Chondrocyte (in vitro differentiated cells): Measurements from ENCODE around the gene HPSE2. TPM values are rescaled to one million over a fixed set of nuclear protein-coding genes. Genes with fewer than 3 reads are reported as not detected.

Experiments
- DNase-seq: peaks from one replicate; pipeline ENCODE4 v3.0.0; 2021; ENCODE audit warnings: mixed read lengths, low spot score
- H3K27ac Mint-ChIP-seq: one replicate; pipeline ENCODE4 v1.8.0; 2021; ENCODE audit warnings: mild to moderate bottlenecking, moderate library complexity, mixed read lengths; ENCODE audit not compliant: unreplicated experiment
- H3K27me3 Mint-ChIP-seq: 2 replicates; pipeline ENCODE4 v1.8.0; 2021; ENCODE audit warnings: low read depth, mixed read lengths
- H3K36me3 Mint-ChIP-seq: 2 replicates; pipeline ENCODE4 v1.8.0; 2021; ENCODE audit warnings: low read depth, mixed read lengths
- H3K4me1 Mint-ChIP-seq: 2 replicates; pipeline ENCODE4 v1.8.0; 2021; ENCODE audit warnings: low read depth, mild to moderate bottlenecking, mixed read lengths
- H3K4me3 Mint-ChIP-seq: one replicate; pipeline ENCODE4 v1.8.0; 2021; ENCODE audit warnings: mild to moderate bottlenecking, moderate library complexity, mixed read lengths; ENCODE audit not compliant: unreplicated experiment
- H3K9me3 Mint-ChIP-seq: 2 replicates; pipeline ENCODE4 v1.8.0; 2021; ENCODE audit warnings: low read depth, mixed read lengths
- CTCF ChIP-seq: fragments of 200-600 bp; sonication (generic); IDR thresholded peaks from 2 replicates; pipeline ENCODE4 v1.5.0; 2021; ENCODE audit warnings: antibody characterized with exemption, mild to moderate bottlenecking, moderate library complexity
- total RNA-seq: library from RNA; stranded (reverse); gene quantifications from 3 replicates; pipeline ENCODE4 v1.2.1, GENCODE V29; 2021

Gene HPSE2
- total RNA-seq, 1 donor from 2014 or later = not detected

GRCh38 chr10:99233689-99234037 lies 2.0 kb downstream of the HPSE2 start:
- no peak for TF ChIP-seq CTCF
- Mint-ChIP-seq H3K27ac (no peak overlapping the region), H3K9me3 (no peaks in the 10 kb centered on the region), H3K36me3 (no peaks in the 10 kb centered on the region), H3K4me3 (peak overlapping the region; percentile 66), H3K27me3 (peaks cover 90% of the 10 kb centered on the region), H3K4me1 (peaks cover 32% of the 10 kb centered on the region)
- DNase-seq = no peak

GRCh38 chr10:99233000-99233688 lies 2.5 kb downstream of the HPSE2 start:
- Mint-ChIP-seq H3K4me1 (peaks cover 32% of the 10 kb centered on the region), H3K36me3 (no peaks in the 10 kb centered on the region), H3K9me3 (no peaks in the 10 kb centered on the region), H3K4me3 (no peak overlapping the region), H3K27ac (no peak overlapping the region), H3K27me3 (peaks cover 90% of the 10 kb centered on the region)
- DNase-seq = no peak
- no peak for TF ChIP-seq CTCF

GRCh38 chr10:99232360-99232999 lies 3.2 kb downstream of the HPSE2 start:
- Mint-ChIP-seq H3K4me3 (no peak overlapping the region), H3K36me3 (no peaks in the 10 kb centered on the region), H3K27ac (no peak overlapping the region), H3K4me1 (peaks cover 32% of the 10 kb centered on the region), H3K9me3 (no peaks in the 10 kb centered on the region), H3K27me3 (peaks cover 89% of the 10 kb centered on the region)
- TF ChIP-seq CTCF = no peak
- no peak for DNase-seq

GRCh38 chr10:99224766-99225165 lies 10.9 kb downstream of the HPSE2 start:
- Mint-ChIP-seq H3K4me3 (no peak overlapping the region), H3K36me3 (no peaks in the 10 kb centered on the region), H3K27ac (no peak overlapping the region), H3K4me1 (no peaks in the 10 kb centered on the region), H3K27me3 (peaks cover 45% of the 10 kb centered on the region), H3K9me3 (no peaks in the 10 kb centered on the region)
- TF ChIP-seq CTCF = no peak
- no peak for DNase-seq

GRCh38 chr10:99207340-99207739 lies 28.3 kb downstream of the HPSE2 start:
- H3K27me3 Mint-ChIP-seq = peaks cover 1% of the 10 kb centered on the region
- H3K36me3 Mint-ChIP-seq = no peaks in the 10 kb centered on the region
- DNase-seq = no peak
- TF ChIP-seq CTCF = no peak
- no peak overlapping the region for H3K27ac Mint-ChIP-seq
- H3K9me3 Mint-ChIP-seq = peaks cover 4% of the 10 kb centered on the region
- no peak overlapping the region for H3K4me3 Mint-ChIP-seq
- no peaks in the 10 kb centered on the region for H3K4me1 Mint-ChIP-seq
